Measurements from ENCODE around the gene ZNF385B.

The ZNF385B gene

DNA sequence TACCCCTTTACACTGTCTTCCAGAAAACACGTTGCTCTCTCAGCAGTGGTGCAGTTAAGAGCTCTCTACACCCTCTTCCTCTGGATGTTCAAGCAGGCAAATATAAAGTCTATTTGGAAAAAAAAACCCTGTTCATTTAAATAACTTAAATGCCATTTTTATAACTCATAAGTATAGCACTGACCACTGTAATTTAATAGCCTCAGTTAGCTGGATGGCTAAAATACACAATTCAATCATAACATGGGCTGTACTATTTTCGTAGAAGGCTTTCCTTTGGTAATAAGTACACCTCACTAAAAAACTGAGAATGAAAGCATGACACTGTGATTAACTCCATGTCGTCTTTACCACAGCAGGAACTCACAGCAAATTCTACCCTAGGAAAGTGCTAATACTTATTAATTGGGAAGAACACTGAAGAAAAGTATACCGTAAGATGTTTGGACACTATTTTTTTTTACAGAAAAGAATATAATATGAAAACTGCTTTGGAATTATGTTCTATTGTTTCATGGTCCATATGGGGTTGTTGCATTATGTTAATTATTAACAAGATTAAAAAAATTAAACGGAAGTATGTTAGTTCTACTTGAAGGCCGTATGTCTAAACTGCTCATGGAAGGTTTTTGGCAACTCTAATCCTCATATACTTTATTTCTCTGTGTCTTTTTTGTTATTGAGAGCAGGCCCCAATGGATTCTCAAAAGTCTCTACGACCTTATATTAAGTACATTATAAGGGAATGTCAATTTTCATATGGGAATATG, 269.1 kb downstream of the ZNF385B start:
- DNase-seq (ENCODE audit: low read depth, low spot score), result no peak

GRCh38 chr2:179591690-179592089, 269.7 kb downstream of the ZNF385B start:
- DNase-seq (ENCODE audit: low read depth, low spot score), result no peak

DNA sequence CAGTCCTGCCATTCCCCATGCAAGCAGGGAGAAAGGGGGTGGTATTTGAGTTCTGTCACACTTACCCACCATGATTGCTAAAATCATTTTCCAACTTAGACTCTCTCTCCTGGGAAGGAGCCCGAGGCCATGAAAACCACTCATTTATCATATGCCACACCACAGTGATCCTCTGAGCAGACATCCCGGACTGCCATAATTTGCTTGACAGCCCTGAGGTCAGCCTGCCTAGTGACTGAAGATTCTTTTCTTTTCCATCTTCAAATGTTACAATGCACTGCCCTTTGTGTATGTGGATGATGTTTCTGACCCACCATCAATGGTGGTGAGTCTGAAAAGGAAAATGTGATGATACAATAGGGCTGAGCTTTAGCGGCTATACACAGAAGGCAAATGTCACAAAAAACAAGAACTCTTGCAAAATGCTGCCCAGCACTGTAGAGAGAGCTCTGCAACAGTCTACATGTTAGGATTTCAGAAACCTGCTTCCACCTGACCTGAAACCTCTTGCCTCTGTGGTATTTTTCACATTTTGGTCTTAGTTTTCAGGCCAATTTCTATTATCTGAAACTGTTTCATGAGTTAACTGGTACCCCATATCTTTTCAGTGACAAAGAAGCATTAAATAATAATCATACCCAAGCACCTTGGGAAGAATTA, 272.8 kb downstream of the ZNF385B start:
- DNase-seq (ENCODE audit: low read depth, low spot score), result no peak

DNA sequence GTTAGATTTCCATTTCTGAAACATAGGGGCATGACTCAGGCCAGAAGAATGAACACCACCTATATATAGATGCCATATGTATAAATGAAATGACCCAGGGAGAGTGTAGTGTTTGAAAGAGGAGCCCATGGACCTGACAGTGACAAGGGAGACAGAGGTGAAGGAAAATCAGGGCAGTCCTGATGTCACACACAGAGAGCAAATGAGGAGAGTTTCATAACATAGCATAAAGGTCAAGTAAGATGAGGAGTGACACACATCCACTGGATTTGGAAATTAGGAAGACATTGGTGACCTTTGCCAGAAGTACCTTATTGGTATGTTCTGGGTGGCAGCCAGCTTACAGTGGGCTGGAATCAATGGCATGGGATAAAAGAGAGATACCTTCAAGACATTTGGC, 276.7 kb downstream of the ZNF385B start:
- no peak for DNase-seq (ENCODE audit: low read depth, low spot score)

- no peak for DNase-seq (ENCODE audit: low read depth, low spot score)
Measured at GRCh38 chr2:179581605-179582004, 279.8 kb downstream of the ZNF385B start.

DNA sequence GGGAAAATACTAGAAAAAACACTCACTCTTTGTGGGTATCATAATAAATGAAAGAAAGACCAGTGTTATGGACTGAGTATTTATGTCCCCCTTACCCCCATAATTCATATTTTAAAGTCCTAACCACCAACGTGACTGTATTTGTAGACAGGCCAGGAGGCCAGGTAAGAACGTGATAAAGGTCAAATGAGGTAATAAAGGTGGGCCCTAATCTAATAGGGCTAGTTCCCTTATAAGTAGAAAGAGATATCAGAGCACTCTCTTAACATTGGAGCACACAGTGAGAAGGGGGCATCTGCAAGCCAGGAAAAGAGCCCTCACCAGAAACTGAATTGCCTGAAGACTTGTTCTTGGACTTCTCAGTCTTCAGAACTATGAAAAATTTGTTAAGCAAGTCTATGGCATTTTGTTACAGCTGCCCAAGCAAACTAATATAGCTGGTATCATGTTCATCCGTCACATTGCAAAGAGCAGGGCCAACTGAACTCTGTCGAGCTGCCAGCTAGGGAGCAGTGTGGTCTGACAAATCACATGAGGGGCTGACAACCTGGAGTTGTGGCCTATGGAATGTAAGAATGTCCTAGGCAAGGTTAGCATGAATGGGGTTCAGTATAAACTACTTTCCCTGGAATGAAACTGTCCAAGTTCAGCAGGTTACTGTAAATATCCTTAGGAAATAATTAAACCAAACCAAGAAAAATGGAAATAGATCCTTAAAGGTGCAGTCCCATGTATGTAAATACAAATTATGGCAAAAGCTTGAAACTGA, 280.9 kb downstream of the ZNF385B start:
- no peak for DNase-seq (ENCODE audit: low read depth, low spot score)

GRCh38 chr2:179579800-179580199, 281.6 kb downstream of the ZNF385B start:
- no peak for DNase-seq (ENCODE audit: low read depth, low spot score)

DNA sequence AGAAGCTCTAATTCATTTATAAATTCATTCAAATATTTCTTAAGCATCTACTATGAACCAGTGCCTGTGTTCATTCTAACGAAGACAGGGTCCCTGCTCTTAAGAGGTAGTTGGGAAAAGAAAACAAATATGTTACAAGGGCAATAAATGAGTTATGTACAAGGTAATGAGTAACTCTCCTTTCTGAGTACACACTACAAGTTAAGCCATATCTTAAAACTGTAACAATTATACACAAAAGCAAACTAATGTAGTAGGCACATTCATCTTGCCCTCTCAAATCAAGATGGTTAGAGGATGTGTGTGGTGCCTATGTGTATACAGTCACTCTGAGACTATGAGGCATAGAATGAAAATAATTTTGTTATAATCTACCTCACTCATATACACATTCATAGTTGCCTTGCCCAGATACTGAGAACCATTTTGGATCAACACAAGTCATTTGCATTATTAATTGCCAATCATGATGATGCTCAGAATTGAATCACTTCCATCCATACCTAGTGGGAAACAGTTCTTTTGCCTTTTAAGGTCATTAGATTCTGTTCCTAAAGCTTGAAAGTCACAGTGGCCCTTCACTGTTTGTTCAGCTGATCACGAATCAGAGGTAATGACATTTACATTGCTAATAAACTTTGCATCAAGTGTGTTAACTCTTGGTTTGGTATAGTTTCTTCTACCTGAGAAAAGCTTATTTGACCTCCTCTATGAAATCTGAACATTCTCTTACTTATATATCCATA, 283.1 kb downstream of the ZNF385B start:
- DNase-seq (ENCODE audit: low read depth, low spot score), result no peak

GRCh38 chr2:179574061-179574519, 287.3 kb downstream of the ZNF385B start:
- DNase-seq (ENCODE audit: low read depth, low spot score), result no peak

DNA sequence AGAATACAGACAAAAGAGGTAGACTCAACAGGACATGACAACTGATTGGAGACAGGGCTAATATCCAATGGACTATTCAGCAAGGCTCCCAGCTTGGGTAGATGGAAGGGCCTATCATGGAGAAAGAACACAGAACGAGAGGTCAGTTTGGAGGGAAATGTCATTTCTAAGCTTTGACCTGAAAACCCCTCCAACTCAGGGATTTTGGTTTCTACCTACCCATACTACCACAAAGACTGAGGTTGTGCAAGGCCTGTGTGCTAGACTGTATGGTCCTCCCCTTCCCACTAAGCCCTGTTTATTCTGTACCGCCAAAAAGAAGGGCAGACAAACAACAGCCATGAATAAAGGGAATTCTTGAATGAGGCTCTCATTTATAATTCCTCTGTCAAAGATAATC, 288.9 kb downstream of the ZNF385B start:
- DNase-seq (ENCODE audit: low read depth, low spot score), result no peak

- no peak for DNase-seq (ENCODE audit: low read depth, low spot score)
Measured at GRCh38 chr2:179571721-179572120, 289.7 kb downstream of the ZNF385B start.

- no peak for DNase-seq (ENCODE audit: low read depth, low spot score)
Measured at GRCh38 chr2:179571252-179571651, 290.2 kb downstream of the ZNF385B start.

GRCh38 chr2:179569831-179570233, 291.6 kb downstream of the ZNF385B start:
- no peak for DNase-seq (ENCODE audit: low read depth, low spot score)

DNA sequence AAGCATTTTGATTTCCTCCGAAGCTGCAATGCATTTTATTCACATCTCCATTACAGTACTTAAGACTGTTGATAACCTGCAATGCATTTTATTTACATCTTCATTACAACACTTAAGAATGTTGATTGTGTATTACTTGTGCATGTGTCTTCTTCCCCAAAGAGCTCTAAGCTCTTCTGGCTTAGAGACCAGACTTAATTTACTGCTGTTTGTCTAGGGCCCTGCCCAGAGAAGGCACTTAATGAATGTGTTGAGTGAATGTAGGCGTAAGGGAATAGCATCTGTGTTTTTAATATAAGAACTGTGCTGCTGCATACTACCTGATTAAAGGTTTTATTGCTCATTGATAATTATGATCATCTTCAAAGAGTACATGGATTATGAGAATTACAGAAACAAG, 295.6 kb downstream of the ZNF385B start:
- no peak for DNase-seq (ENCODE audit: low read depth, low spot score)

DNA sequence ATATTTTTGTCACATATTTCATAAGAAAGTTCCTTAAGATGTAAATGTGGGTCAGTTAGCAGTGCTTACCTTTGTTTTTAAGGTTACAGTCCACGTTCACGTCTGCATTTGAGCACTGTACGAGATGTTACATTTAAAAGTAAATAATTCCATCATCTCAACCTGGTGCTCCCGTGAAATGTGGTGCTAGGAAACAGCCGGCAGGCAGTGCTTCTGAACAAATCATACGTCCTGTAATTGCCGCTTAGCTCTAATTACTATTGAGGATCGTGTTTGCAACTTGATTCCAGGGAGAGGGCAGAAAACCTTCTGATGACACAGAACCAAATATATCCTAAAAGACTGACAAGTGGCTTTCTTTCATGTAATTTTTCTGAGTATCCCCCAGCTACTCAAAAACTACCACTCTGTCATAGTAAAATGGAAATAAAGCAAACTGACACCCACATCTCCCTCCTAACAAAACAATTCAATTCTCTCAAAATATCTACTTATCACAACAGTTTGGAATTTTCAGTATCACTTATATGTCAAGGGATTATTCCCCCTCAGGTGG, 299.0 kb downstream of the ZNF385B start:
- no peak for DNase-seq (ENCODE audit: low read depth, low spot score)

- DNase-seq (ENCODE audit: low read depth, low spot score), result no peak
Measured at GRCh38 chr2:179561702-179562101, 299.7 kb downstream of the ZNF385B start.

GRCh38 chr2:179560257-179560735, 301.1 kb downstream of the ZNF385B start:
- DNase-seq (ENCODE audit: low read depth, low spot score), result no peak

DNA sequence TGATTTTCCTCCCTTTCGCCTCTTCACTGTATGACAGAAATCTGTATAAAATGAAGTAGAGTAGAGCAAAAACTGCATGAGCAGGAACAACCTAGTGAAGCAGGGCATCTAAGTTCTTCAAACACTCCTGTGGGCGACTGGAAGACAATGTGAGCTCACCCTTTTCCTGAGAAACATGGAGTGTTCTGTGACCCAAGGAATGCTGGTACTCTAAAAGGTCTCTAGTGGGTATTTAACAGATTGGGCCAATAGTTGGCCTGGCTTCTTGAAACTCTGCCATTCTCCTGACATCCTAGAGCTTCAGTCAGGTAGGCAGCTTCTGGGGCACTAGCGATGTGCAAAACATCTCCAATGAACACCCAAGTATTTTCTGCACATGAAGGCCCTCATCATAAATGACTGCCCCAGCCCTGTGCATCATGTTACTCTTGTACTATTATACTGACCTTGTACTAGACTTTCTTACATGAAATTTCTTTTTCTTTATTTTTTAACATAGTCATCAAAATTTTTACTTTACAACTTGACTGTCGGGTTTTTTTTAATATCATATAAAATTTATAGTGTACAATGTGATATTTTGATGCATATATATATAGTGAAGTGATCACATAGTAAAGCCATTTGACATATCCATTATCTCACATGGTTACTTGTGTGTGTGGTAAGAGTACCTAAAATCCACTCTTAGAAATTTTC, 302.2 kb downstream of the ZNF385B start:
- no peak for DNase-seq (ENCODE audit: low read depth, low spot score)

- DNase-seq (ENCODE audit: low read depth, low spot score), result no peak
Measured at GRCh38 chr2:179558010-179558934, 303.1 kb downstream of the ZNF385B start.

- no peak for DNase-seq (ENCODE audit: low read depth, low spot score)
Measured at GRCh38 chr2:179556425-179556824, 305.0 kb downstream of the ZNF385B start.
